Measurements from ENCODE around the gene FCER1G.

Gene FCER1G

DNA sequence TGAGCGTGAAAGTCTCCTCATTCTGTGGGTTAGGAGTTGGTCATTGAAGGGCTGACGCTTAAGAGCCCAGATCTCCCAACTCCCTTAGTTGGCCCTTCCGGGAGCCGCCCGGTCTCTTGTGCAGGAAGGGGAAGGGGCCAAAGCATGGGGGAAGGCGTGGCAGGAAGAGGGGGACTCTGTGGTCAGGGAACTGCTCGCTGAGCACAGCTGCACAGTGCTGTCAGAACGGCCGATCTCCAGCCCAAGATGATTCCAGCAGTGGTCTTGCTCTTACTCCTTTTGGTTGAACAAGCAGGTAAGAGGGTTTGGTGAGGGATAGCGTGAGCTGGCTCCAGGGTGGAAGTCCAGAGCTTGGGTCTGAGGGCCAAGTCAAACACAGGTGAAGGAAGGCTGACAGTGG lies at the start of gene FCER1G:
Gene FCER1G, plus strand, starts transcription at position 220 of the 400 bp plus-strand sequence. Its CDS starts 27 bp downstream, at position 247.
- no peak for DNase-seq (ENCODE audit: low read depth, low spot score)

DNA sequence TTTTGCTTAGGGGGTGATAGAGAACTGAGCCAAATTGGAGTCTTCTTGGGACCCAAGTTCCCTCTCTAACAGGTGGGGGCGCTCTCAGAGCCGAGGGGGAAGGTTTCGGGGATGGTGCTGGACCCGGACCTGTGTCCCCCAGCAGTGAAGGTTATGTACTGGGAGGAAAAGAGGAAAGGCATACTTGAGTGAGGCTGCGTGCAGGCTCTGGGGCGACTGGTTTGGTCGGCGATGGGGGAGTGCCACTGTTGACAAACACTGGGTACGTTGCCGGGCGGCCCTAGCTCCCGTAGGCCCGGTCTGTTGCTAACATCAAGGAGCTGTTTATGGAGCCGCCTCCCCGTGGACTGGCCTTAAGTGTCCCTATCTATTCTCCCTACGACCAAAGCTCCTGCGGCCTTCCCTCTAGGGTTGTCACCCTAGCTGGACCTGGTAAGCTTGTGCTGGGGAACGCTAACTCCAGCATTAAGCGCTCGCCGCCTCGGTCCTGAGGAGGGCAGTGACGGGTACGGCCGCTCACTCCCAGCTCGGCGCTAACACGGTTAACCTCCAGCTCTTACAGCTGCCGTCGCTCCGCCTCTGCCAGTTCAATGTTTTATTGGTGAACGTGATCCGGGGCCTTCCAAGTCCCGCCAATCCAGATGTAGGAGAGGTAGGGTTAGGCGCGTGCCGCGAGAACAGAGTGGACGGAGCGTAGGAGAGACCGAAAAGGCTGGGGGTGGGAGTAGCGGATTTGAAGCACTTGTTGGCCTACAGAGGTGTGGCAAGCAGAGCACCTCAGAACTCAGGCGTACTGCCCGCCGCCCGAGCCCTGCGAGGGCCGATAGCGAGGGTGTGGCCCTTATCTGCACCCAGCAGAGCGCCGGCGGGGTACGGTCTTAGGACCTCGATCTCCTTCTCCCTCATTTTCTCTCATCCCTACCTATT lies 49.1 kb upstream of the FCER1G start, which contains the start of gene PPOX:
Gene PPOX, plus strand, starts transcription at position 685 of the 927 bp plus-strand sequence. CDS start 422 bp downstream, outside the sequence.
- DNase-seq (ENCODE audit: low read depth, low spot score) = peak; percentile 77

DNA sequence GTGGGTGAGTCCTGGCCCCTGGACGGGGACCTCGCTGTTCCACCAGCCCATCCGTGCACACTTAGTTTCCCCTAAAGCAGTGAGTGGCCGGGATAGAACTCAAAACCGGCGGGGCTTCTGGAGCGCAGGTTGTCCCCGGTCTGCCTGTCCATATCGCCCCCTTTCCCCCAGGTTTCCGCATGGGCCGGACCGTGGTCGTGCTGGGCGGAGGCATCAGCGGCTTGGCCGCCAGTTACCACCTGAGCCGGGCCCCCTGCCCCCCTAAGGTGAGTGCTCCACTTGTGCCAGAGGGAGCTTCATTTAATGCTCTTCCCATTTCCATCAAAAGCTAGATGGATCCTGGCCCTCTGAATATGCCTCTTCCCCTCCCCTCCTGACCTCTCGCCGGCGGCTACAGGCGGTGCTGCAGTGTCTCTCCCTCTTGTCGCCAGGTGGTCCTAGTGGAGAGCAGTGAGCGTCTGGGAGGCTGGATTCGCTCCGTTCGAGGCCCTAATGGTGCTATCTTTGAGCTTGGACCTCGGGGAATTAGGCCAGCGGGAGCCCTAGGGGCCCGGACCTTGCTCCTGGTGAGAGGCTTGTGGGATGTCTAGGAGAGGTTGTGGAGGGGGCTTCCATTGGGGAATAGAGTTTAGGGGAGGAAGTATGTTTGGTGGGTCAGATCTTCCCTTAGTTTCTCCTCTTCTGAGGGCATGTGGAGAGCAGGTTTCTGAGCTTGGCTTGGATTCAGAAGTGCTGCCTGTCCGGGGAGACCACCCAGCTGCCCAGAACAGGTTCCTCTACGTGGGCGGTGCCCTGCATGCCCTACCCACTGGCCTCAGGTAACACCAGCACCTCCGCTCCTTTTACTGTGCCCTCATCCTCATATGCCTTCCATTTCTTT lies 48.2 kb upstream of the FCER1G start:
- DNase-seq (ENCODE audit: low read depth, low spot score) = no peak

DNA sequence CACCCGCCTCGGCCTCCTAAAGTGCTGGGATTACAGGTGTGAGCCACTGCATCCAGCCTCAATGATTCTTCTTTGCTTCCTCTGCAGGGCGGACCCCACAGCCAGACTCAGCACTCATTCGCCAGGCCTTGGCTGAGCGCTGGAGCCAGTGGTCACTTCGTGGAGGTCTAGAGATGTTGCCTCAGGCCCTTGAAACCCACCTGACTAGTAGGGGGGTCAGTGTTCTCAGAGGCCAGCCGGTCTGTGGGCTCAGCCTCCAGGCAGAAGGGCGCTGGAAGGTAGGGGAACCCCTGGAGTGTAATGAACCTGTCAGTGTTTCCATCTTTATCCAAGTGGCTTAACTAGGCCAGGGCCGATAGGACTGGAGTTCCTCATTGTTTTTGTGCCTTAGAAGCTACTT lies 46.2 kb upstream of the FCER1G start:
- DNase-seq (ENCODE audit: low read depth, low spot score) = no peak

DNA sequence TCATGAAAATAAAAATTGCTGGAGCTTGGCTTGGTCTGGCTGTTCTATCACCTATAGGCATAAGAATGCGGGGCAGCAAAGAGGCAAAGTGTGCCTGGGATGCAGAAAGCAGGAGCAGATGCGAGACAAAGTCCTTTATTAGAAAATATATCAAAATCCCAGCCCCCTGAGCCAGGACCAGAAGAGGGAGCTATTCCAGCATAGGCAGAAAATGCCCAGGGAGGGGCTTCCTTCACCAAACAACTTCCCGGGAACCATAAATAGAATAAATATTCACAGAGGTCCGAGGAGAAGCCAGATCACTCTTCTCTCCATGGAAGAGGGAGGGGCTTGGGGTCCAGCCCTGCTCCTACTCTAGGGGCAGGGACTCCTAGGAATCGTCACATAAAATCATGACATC lies 43.9 kb upstream of the FCER1G start:
- no peak for DNase-seq (ENCODE audit: low read depth, low spot score)

DNA sequence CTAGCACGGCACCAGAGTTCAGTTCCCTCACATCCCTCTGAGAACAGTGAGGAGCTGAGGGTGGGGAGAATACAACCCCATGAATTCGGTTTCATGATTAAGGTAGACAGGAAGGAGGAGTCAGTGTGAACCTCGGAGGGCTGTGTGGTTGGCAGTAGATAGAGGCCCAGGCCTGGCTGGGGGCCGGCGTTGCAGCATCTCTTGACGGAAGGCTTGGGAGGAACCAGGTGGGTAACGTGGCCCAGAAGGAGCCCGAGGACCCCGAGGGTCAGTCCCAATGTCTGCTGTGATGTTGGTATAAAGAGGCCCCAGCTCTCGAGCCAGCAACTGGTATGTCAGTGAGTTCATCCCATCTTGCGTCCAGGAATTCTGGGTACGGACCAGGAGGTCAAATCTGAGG lies 43.4 kb upstream of the FCER1G start:
- DNase-seq (ENCODE audit: low read depth, low spot score) = no peak

DNA sequence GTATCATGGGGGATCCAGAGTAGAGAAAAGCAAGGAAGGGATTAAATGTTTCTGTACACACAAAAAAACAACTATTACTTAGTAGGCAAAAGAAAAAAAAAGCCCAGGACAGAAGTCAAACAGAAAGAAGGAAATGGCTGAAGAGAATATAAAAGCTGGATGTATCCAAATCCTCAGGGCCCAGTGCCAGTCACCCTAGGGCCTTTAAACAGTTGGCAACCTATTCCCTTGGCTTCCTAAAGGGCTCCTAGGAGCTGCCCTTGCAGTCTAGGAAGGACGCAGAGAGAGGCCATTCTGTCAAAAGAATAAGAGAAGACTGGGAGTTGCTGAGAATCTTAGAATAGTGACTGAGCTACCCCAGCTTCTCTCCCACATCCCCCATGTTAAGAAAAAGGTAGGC lies 42.7 kb upstream of the FCER1G start:
- no peak for DNase-seq (ENCODE audit: low read depth, low spot score)

DNA sequence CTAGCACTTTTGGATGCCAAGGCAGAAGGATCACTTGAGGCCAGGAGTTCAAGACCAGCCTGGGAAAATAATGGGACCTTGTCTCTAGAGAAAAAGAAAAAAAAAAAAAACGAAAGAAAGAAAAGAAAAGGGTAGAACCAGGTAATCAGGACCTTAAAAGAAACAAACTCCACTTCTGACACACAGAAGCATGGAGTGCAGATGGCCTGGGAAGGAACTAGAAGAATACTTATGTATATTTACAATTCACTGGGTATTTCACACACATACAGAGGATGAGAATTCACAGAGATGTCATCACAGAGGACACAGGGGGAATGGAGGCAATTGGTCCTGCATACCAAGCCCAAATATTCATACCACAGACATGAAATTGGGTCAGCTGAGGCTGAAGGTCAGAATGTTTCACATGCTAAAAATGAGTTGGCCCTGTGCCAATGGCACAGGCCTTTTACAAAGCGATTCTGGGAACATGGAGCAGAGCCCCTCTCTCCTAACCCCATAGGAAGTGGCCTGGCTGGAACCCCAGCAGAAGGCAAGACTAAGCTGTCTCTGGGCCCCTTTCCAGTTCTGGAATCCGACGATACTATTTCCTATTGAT lies 42.2 kb upstream of the FCER1G start:
- no peak for DNase-seq (ENCODE audit: low read depth, low spot score)

DNA sequence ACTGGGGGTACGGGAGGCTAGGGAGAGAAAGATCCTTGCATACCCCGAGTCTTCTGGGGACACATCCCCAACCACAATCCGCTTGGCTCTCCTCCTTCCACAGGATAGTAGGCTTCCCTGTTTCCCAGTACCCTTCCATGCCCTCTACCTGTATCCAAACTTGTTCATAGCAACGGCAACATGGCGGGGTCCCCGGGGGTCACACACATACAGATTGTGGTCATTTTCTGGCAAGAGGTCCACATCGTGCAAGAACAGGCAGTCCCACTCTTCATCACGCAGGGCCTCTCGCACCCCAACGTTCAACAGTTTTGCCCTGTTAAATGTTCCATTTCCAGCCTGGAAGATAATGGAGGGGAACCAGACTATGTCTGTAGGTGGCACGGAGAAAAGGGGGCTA lies 41.4 kb upstream of the FCER1G start:
- DNase-seq (ENCODE audit: low read depth, low spot score) = no peak

DNA sequence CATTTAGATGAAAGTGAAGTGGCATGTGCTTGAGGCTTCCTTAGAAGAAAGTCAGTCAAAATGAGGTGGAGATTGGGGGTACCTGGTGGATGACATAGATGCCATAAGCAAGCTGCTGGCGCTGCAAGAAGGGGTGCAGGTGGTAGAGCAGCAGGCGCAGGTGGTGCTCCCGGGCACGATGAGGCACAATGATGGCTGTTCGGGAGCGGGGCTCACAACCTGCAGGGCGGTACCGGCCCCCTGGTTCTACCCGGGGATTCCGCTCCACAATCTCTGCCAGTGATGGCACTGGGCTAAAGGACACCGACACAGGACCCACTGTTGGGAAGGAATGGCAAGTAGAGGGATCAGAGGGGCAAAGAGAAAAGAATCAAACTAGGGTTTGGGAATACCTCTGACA lies 40.2 kb upstream of the FCER1G start:
- no peak for DNase-seq (ENCODE audit: low read depth, low spot score)

DNA sequence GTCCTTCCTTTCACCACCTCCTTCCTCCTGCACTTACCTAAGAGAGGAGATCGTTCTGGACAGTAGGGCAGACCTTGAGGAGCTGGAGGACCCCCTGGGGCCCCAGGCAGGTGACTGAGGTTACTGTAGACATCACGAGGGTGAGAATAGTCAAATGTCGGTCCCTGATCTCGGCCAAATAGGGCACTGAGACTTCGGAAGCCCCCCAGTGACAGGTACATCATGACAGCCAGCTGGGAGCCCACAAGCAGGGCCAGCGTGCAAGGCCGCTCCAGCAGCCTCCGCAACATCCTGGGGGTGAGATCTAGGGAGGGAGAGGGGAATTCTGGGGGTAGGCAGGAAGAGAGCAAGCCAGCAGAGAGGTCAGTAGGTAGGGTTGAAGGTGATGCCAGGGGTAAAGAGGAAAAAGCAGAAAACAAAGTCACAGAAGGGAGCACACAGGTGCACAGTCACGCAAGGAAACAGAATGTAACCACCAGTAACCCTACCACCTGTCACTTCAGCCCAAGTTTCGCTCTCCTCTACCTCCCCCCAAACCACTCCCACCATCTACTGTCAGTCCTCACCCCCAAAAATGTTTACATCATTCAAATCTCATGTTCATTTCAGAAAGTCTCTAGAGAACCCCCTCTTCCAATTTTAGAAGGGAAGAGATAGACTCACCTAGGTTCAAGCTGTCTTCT lies 39.2 kb upstream of the FCER1G start:
- no peak for DNase-seq (ENCODE audit: low read depth, low spot score)

DNA sequence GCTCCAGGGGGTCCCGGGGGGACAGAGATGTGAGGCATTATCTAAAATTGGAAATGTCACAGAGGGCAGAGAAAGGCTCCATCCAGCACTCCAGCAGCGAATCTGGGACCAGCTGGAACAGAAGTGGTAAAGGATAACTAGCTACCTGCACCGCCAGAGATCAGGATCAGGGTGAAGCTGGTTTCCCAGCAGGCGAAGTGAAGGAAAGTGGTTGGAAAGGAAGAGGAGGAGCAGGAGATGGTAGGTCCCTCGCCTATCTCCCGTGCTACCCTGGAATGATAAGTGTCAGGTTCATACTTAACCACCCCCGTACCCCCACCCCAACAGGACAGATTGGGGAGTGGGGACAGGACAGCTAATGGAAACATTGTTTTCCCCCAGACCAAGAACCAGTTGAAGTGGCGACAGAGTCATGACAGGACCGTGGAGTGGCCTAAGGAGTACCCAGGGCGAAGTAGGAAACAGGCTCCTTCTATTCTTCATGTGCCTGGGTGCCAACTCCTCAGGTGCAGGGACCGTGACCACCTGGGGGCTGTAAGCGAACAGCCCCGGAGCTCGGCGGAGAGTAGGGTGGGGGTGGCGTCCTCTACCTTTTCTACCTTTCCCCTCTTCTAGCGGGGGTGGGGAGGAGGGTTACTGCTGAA lies 38.5 kb upstream of the FCER1G start:
- DNase-seq (ENCODE audit: low read depth, low spot score) = no peak

DNA sequence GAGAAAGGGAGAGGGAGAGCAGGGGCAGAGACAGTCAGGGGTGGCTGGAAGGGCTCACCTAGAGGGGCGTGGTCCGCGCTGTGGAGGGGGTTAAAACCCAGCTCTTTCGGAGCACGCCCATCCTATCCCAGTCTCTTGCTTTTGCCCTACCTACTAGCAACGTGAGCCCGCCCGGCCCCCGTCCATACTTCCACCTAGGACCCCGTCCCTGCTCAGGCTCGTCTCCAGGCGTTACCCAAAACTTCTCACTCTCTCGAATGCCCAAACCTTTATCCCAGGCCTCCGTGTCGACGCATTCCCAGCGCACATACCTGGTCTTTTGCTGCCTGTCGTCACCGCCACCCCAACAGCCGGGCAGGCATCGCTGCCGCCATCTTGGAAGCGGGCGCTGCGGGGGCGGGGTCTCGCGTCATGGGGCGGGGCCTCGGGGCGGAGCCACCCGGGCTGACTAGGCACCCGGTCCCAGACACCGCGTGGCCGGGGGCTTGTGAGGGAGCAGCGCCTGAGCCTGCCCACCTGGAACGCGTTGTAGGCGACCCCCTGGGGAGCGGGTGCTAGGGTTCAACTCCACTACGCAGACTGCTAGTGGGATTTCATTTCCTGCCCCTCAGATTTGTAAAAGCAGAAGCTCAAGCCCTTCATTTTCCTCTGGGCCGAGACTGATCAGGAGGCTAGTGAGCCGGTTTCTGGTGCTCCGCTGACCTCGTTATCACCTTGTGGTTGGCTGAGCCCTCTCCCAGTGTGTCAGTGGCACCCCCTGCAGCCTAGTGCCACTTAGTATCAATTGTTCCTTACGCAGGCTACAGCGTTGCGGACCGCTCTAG lies 37.8 kb upstream of the FCER1G start, which contains the start of gene B4GALT3:
Gene B4GALT3, minus strand, starts transcription at position 396 of the 824 bp plus-strand sequence. CDS start 1,447 bp downstream, outside the sequence.
- DNase-seq (ENCODE audit: low read depth, low spot score) = peak; percentile 94

DNA sequence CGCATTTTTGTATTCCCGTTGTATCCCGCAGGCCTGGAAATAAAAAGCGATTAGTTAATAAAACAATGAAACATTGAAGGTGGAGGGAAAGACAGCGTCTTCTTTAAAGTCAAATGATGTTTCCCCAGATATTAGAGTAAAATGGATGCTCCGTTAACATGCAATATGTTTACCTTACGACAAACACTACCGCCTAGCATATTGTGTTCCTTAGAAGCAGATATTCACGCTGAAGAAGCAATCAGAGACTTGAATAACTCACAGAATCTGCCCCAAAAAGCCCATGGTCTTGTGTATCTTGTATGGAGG lies 37.2 kb upstream of the FCER1G start:
- no peak for DNase-seq (ENCODE audit: low read depth, low spot score)

DNA sequence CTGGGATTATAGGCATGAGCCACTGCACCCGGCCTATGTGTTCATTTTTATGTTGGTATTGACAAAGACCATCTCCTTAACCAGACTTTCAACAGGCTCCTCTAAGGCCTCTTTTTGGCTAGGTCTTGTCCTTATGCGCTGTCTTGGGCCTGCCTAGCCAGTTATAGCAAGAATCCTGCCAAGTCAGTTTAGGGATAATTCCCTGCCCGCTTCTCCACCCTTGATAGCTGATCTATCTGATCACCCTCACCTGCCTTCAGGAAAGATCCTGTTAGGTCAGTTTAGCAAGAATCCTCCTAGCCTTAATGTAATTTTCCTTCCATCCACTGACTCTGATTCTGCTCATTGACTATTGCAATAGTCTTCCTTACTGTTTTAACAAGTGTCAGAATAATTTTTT lies 35.4 kb upstream of the FCER1G start:
- DNase-seq (ENCODE audit: low read depth, low spot score) = no peak

DNA sequence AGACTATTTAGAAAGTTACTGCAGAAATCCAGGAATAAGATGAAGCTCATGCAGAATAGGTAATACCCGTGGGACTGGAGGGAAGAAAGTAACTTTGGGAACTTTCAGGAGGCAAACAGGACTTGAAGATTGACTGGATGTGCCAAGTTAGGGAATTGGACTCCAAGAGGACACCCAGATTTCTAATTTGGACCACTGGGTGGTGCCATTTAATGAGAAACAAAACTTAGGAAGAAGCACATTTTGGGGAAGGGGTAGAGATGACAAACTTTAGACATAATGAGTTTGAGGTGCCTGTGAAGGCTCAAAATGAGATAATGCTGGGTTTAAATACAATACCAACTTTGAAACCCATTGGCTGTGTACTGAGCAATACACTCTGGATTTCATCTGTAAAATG lies 34.5 kb upstream of the FCER1G start:
- DNase-seq (ENCODE audit: low read depth, low spot score) = no peak

DNA sequence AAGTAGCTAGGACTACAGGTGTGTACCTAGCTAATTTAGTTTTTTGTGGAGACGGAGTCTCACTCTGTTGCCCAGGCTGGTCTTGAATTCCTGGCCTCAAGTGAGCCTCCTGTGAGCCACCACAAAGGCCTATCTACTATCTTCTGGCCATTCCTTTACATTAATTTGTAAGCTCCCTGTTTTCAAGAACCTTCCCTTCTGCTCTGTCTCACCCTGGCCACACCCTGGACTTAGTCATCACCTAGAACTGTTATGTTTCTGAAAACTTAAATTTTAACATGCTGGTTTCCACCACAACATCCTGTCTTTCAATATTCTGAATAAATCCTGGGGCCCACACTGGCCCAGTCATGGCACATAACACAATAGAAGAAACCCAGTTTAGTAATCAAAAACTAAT lies 32.9 kb upstream of the FCER1G start:
- no peak for DNase-seq (ENCODE audit: low read depth, low spot score)

DNA sequence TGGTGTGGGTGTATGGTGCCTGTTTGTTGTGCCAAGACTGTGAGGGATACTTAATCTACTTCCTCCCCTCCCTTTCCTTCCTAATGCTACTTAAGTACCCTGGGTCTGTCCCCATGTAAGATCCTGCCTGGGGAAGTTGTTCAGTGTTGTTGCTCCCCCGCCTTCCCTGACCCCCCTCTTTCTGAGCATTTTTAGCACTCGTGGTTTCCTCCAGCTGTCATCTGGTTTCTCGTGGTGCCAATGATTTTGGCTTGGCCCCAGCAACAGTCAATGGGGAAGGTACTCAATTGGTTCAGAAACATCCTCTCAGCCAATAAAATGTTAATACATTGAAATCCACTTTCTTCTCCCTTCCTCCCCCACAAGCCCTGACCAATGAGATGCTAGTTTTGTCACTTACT lies 29.8 kb upstream of the FCER1G start:
- DNase-seq (ENCODE audit: low read depth, low spot score) = no peak

DNA sequence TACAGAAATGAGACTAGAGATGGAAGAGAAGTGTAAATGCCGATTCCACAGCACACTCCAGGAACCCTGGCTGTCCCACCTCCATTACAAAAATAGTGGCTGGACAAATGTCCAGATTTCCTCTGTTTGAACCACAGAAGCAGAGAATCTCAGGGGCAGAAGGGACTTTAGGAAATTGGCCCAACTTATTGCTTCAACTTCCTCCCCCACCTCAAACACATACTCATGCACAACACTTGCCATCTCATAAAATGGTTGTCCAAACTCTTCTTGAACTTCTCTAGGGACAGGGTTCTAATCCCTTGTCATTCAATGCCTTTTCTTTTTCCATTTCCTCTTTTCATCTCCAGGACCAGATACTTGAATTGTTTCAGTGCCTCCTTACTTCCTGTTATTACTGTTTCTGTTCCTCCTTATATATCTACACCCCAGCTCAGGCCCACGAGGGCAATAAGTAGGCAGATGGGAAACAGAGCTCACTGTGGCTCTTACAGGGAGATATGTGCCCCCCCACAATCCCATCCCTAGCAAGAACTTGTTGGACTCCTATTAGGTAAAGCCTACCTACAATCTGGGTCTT lies 29.3 kb upstream of the FCER1G start:
- no peak for DNase-seq (ENCODE audit: low read depth, low spot score)

DNA sequence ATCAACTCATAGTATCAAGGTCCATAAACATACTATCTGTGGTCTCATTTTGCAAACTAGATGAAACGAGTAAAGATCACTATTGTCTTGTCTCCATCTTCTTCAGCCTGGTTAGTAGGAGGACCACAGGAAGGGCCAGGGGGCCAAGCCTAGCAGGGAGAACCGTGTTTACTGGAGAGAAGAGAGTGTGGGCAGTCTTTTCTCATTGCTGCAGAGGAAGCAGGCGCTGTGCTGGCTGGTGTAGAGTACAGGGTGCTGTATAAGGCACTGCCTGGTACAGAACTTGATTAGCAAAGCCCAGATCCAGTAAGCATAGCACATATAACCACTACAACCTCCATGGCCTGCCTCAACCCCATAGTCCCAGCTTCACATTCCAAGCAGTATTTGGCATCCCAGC lies 27.8 kb upstream of the FCER1G start:
- no peak for DNase-seq (ENCODE audit: low read depth, low spot score)
